KG1 (cell line): ENCODE data around the gene SOX12.

Source experiments
- DNase-seq: peaks from one replicate; lab custom pipeline; 2025; lab: John Stamatoyannopoulos, UW

Gene SOX12

GRCh38 chr20:301886-302848, 23.2 kb upstream of the SOX12 start:
- DNase-seq: no peak

GRCh38 chr20:305745-306144, 19.6 kb upstream of the SOX12 start:
- DNase-seq: no peak

- DNase-seq: no peak
Observed at GRCh38 chr20:308427-309038, 16.8 kb upstream of the SOX12 start.

- DNase-seq: no peak
Observed at GRCh38 chr20:309306-309840, 16.0 kb upstream of the SOX12 start.

GRCh38 chr20:309841-310644, 15.3 kb upstream of the SOX12 start:
- DNase-seq: no peak

GRCh38 chr20:310645-311044, 14.7 kb upstream of the SOX12 start:
- no peak for DNase-seq

GRCh38 chr20:311609-312008, 13.7 kb upstream of the SOX12 start:
- no peak for DNase-seq

GRCh38 chr20:312067-312466, 13.3 kb upstream of the SOX12 start:
- DNase-seq: no peak

GRCh38 chr20:312866-313265, 12.5 kb upstream of the SOX12 start:
- DNase-seq: no peak

- no peak for DNase-seq
Observed at GRCh38 chr20:313402-313801, 11.9 kb upstream of the SOX12 start.

GRCh38 chr20:313948-314347, 11.4 kb upstream of the SOX12 start:
- no peak for DNase-seq

GRCh38 chr20:316316-317068, 8.9 kb upstream of the SOX12 start:
- DNase-seq: no peak

GRCh38 chr20:324177-325044, 941 bp upstream of the SOX12 start:
- peak; percentile 91 for DNase-seq

- peak; percentile 25 for DNase-seq
Observed at GRCh38 chr20:325889-326644, 715 bp downstream of the SOX12 start.

GRCh38 chr20:326645-327185, 1.4 kb downstream of the SOX12 start:
- no peak for DNase-seq

- peak; percentile 59 for DNase-seq
Observed at GRCh38 chr20:327186-328026, 2.1 kb downstream of the SOX12 start.

GRCh38 chr20:328027-328974, 2.9 kb downstream of the SOX12 start:
- DNase-seq: no peak
